ENCODE data around the gene MYH15. TPM values are rescaled to one million over a fixed set of nuclear protein-coding genes. Genes with fewer than 3 reads are reported as not detected.

The MYH15 gene
- total and polyA plus RNA-seq, 12 donors: 0.07 to 1.0 (median 0.20) TPM; not detected in 2

GRCh38 chr3:108473711-108474110, 36.7 kb downstream of the MYH15 start:
- intact Hi-C loops (cut with DNase I): loop anchor here in 1 of 2 donors (10.0 kb wide), 1 partner anchor 319 kb away; no protein-coding TSS in a partner anchor
- Histone ChIP-seq H3K4me1 (replicated peaks in 1 of 2) (peaks cover 0 to 10% of the 10 kb centered on the region in 2 donors), H3K27ac (no peak overlapping the region), H3K4me3 (no peak overlapping the region), H3K36me3 (replicated peaks in 1 of 2) (no peaks in the 10 kb centered on the region), H3K9me3 (replicated peaks in 1 of 3) (no peaks in the 10 kb centered on the region), H3K27me3 (no peaks in the 10 kb centered on the region)
- no peak for DNase-seq
- TF ChIP-seq POLR2A (IDR thresholded peaks at IDR 0.05): no peak
- TF ChIP-seq, protein P1, sequence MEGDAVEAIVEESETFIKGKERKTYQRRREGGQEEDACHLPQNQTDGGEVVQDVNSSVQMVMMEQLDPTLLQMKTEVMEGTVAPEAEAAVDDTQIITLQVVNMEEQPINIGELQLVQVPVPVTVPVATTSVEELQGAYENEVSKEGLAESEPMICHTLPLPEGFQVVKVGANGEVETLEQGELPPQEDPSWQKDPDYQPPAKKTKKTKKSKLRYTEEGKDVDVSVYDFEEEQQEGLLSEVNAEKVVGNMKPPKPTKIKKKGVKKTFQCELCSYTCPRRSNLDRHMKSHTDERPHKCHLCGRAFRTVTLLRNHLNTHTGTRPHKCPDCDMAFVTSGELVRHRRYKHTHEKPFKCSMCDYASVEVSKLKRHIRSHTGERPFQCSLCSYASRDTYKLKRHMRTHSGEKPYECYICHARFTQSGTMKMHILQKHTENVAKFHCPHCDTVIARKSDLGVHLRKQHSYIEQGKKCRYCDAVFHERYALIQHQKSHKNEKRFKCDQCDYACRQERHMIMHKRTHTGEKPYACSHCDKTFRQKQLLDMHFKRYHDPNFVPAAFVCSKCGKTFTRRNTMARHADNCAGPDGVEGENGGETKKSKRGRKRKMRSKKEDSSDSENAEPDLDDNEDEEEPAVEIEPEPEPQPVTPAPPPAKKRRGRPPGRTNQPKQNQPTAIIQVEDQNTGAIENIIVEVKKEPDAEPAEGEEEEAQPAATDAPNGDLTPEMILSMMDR (IDR thresholded peaks at IDR 0.05): no peak

GRCh38 chr3:108472001-108472591, 38.3 kb downstream of the MYH15 start:
- intact Hi-C loops (cut with DNase I): loop anchor here in 1 of 2 donors (10.0 kb wide), 1 partner anchor 317 kb away; no protein-coding TSS in a partner anchor
- peaks cover 0 to 10% of the 10 kb centered on the region in 2 donors for H3K4me1 ChIP-seq (replicated peaks in 1 of 2)
- H3K4me3 ChIP-seq: no peak overlapping the region
- H3K36me3 ChIP-seq (replicated peaks in 1 of 2): no peaks in the 10 kb centered on the region
- H3K27me3 ChIP-seq: no peaks in the 10 kb centered on the region
- H3K27ac ChIP-seq: peak overlapping the region in 1 of 5 donors; percentile 7
- no peaks in the 10 kb centered on the region for H3K9me3 ChIP-seq (replicated peaks in 1 of 3)
- WGBS, 4 donors: 45 to 53% (median 48%) methylated on average over 4 to 5 of the region's 5 CpGs
- DNase-seq: peak; percentile 20 to 64 (median 35)
- TF ChIP-seq POLR2A (IDR thresholded peaks at IDR 0.05): no peak
- TF ChIP-seq, protein P1 (IDR thresholded peaks at IDR 0.05): no peak

- H3K36me3 ChIP-seq (replicated peaks in 1 of 2): no peaks in the 10 kb centered on the region
- no peak overlapping the region for H3K4me3 ChIP-seq
- no peaks in the 10 kb centered on the region for H3K9me3 ChIP-seq (replicated peaks in 1 of 3)
- intact Hi-C loops (cut with DNase I): loop anchor here in 1 of 2 donors (10.0 kb wide), 1 partner anchor 317 kb away; no protein-coding TSS in a partner anchor
- TF ChIP-seq, protein P1 (IDR thresholded peaks at IDR 0.05): no peak
- TF ChIP-seq POLR2A (IDR thresholded peaks at IDR 0.05): no peak
- peak overlapping the region in 1 of 5 donors; percentile 7 for H3K27ac ChIP-seq
- H3K27me3 ChIP-seq: no peaks in the 10 kb centered on the region
- DNase-seq: no peak
- H3K4me1 ChIP-seq (replicated peaks in 1 of 2): peaks cover 0 to 10% of the 10 kb centered on the region in 2 donors
Measured at GRCh38 chr3:108471426-108471825, 39.0 kb downstream of the MYH15 start.

- DNase-seq: no peak
- Histone ChIP-seq H3K27ac (no peak overlapping the region), H3K4me3 (no peak overlapping the region), H3K9me3 (replicated peaks in 1 of 3) (no peaks in the 10 kb centered on the region), H3K4me1 (replicated peaks in 1 of 2) (peaks cover 0 to 10% of the 10 kb centered on the region in 2 donors), H3K36me3 (replicated peaks in 1 of 2) (no peaks in the 10 kb centered on the region), H3K27me3 (no peaks in the 10 kb centered on the region)
- WGBS, 4 donors: 89 to 92% (median 90%) methylated on average over 5 of the region's 5 CpGs
- TF ChIP-seq, protein P1 (IDR thresholded peaks at IDR 0.05): no peak
- TF ChIP-seq POLR2A (IDR thresholded peaks at IDR 0.05): no peak
- intact Hi-C loops (cut with DNase I): no loop called here
Measured at GRCh38 chr3:108469126-108469525, 41.3 kb downstream of the MYH15 start.

Data from adrenal gland (tissue), 12 donors.